MM.1S (cell line): ENCODE measurements around the gene PTPRG.

Experiments used
- EZH2 ChIP-seq: fragments of 300-600 bp; sonication (generic); optimal IDR thresholded peaks from 2 replicates; pipeline ENCODE3; 2017; ENCODE audit warnings: low read depth, mild to moderate bottlenecking, antibody characterized with exemption, low read length, mixed read lengths
- EZH2phosphoT487 ChIP-seq: fragments of 300-600 bp; sonication (generic); IDR thresholded peaks from 2 replicates; pipeline ENCODE4 v1.6.1; 2018; ENCODE audit warnings: antibody characterized with exemption, low read length
- TF ChIP-seq, protein P1 (sequence below): fragments of 300-600 bp; sonication (generic); IDR thresholded peaks from 2 replicates; pipeline ENCODE4 v1.5.1; 2016; ENCODE audit warnings: antibody characterized with exemption, low read length, mixed read lengths

DNA sequence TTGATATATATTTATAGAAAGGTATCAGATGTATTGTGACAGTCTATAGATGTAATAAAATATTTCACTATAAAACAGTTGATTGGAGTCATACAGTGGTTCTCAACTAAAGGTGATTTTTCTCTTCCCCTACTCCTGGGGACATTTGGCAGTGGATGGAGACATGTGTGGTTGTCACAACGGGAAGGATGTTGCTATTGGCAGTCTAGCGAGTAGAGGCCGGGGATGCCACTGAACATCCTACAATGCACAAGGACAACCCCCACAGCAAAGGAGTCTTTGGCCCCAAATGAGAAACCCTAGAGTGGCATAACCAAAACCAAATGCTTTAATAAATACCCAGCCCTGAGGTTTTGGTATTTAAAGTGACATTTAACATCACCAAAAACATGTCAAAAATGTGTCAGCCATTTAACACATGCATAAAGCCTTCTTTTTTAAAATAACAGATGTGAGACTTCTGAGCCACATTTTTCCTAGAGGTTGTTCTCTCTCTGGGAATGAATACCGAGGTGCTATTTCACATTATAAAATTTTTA, 367.5 kb downstream of the PTPRG start:
- TF ChIP-seq, protein P1, sequence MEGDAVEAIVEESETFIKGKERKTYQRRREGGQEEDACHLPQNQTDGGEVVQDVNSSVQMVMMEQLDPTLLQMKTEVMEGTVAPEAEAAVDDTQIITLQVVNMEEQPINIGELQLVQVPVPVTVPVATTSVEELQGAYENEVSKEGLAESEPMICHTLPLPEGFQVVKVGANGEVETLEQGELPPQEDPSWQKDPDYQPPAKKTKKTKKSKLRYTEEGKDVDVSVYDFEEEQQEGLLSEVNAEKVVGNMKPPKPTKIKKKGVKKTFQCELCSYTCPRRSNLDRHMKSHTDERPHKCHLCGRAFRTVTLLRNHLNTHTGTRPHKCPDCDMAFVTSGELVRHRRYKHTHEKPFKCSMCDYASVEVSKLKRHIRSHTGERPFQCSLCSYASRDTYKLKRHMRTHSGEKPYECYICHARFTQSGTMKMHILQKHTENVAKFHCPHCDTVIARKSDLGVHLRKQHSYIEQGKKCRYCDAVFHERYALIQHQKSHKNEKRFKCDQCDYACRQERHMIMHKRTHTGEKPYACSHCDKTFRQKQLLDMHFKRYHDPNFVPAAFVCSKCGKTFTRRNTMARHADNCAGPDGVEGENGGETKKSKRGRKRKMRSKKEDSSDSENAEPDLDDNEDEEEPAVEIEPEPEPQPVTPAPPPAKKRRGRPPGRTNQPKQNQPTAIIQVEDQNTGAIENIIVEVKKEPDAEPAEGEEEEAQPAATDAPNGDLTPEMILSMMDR: no peak
- TF ChIP-seq EZH2phosphoT487: no peak
- no peak for TF ChIP-seq EZH2
